Adipocyte (in vitro differentiated cells): ENCODE results near the gene IL1RAPL2.

Source experiments
- DNase-seq: peaks from one replicate; pipeline ENCODE4 v3.0.0-alpha.2; 2015; ENCODE audit warnings: low read depth
- H3K27me3 ChIP-seq: replicated peaks from 2 replicates; pipeline ENCODE4 v1.7.0; 2013; ENCODE audit warnings: mild to moderate bottlenecking, low read length, moderate library complexity; ENCODE audit not compliant: control insufficient read depth, insufficient read depth
- H3K36me3 ChIP-seq: 2 replicates; pipeline ENCODE4 v1.7.0; 2013; ENCODE audit warnings: low read length, mild to moderate bottlenecking, moderate library complexity; ENCODE audit not compliant: control insufficient read depth, insufficient read depth, severe bottlenecking
- H3K4me1 ChIP-seq: 2 replicates; pipeline ENCODE4 v1.7.0; 2013; ENCODE audit warnings: mild to moderate bottlenecking, low read length, moderate library complexity; ENCODE audit not compliant: control insufficient read depth, insufficient read depth
- H3K4me3 ChIP-seq: 2 replicates; pipeline ENCODE4 v1.7.0; 2013; ENCODE audit warnings: mild to moderate bottlenecking, low read length, moderate library complexity
- H3K9ac ChIP-seq: 2 replicates; pipeline ENCODE4 v1.7.0; 2013; ENCODE audit warnings: mild to moderate bottlenecking, low read length, moderate library complexity
- H3K9me3 ChIP-seq: 2 replicates; pipeline ENCODE4 v1.7.0; 2013; ENCODE audit warnings: mild to moderate bottlenecking, low read length, moderate library complexity; ENCODE audit not compliant: control insufficient read depth

The IL1RAPL2 gene

GRCh38 chrX:105609530-105609929, 1043.5 kb downstream of the IL1RAPL2 start:
- Histone ChIP-seq H3K36me3 (no peaks in the 10 kb centered on the region), H3K4me3 (no peak overlapping the region), H3K27me3 (peaks cover 4% of the 10 kb centered on the region), H3K9ac (no peak overlapping the region), H3K9me3 (peaks cover 19% of the 10 kb centered on the region), H3K4me1 (no peaks in the 10 kb centered on the region)
- DNase-seq: no peak

DNA sequence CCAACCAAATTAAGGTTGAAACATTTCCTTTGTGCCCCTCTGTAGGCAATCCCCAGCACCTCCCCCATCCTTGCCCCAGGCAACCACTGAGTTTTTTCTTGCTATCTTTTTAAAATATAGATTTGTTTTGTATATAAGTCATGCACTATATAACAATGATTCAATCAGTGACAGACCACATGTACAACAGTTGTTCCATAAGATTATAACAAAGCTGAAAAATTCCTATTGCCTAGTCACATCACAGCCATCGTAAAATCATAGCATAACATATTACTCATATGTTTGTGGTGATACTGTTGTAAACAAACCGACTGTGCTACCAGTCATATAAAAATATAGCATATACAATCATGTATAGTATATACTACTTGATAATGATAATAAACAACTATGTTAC, 1044.4 kb downstream of the IL1RAPL2 start:
- Histone ChIP-seq H3K9ac (no peak overlapping the region), H3K4me1 (no peaks in the 10 kb centered on the region), H3K27me3 (peaks cover 4% of the 10 kb centered on the region), H3K36me3 (no peaks in the 10 kb centered on the region), H3K4me3 (no peak overlapping the region), H3K9me3 (peaks cover 12% of the 10 kb centered on the region)
- peak; percentile 21 for DNase-seq

GRCh38 chrX:105618393-105619101, 1052.5 kb downstream of the IL1RAPL2 start:
- H3K27me3 ChIP-seq: peaks cover 6% of the 10 kb centered on the region
- no peak for DNase-seq
- no peak overlapping the region for H3K4me3 ChIP-seq
- H3K9ac ChIP-seq: no peak overlapping the region
- no peaks in the 10 kb centered on the region for H3K36me3 ChIP-seq
- no peaks in the 10 kb centered on the region for H3K4me1 ChIP-seq
- peaks cover 4% of the 10 kb centered on the region for H3K9me3 ChIP-seq

DNA sequence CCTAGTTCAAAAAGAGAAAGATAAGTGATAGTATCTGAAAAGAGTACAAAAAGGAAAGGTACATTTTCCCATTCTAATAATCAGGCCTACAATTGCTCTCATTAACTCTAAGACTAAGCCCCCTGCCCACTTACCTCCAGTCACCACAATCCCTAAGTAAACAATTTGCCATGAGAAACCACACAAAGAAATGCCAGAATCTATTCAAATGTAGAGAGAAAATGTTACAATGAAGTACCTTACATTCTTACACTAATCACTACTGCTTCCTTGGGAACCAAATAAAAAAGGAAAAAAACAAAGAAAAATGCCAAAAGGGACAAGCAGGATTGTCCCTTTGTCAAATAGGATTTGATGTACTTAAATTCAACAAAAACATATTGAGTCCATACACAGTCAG, 1068.2 kb downstream of the IL1RAPL2 start:
- H3K27me3 ChIP-seq: peaks cover 31% of the 10 kb centered on the region
- peaks cover 7% of the 10 kb centered on the region for H3K9me3 ChIP-seq
- no peak overlapping the region for H3K9ac ChIP-seq
- H3K4me1 ChIP-seq: no peaks in the 10 kb centered on the region
- no peak overlapping the region for H3K4me3 ChIP-seq
- no peaks in the 10 kb centered on the region for H3K36me3 ChIP-seq
- no peak for DNase-seq

- DNase-seq: no peak
- Histone ChIP-seq H3K9ac (no peak overlapping the region), H3K4me1 (no peaks in the 10 kb centered on the region), H3K4me3 (no peak overlapping the region), H3K9me3 (peaks cover 7% of the 10 kb centered on the region), H3K27me3 (peaks cover 27% of the 10 kb centered on the region), H3K36me3 (no peaks in the 10 kb centered on the region)
These were observed 1069.8 kb downstream of the IL1RAPL2 start for GRCh38 chrX:105635794-105636193.

GRCh38 chrX:105636667-105637066, 1070.7 kb downstream of the IL1RAPL2 start:
- Histone ChIP-seq H3K9ac (no peak overlapping the region), H3K36me3 (no peaks in the 10 kb centered on the region), H3K4me1 (no peaks in the 10 kb centered on the region), H3K4me3 (no peak overlapping the region), H3K9me3 (peaks cover 7% of the 10 kb centered on the region), H3K27me3 (peaks cover 27% of the 10 kb centered on the region)
- peak; percentile 38 for DNase-seq

GRCh38 chrX:105645667-105646357, 1079.8 kb downstream of the IL1RAPL2 start:
- no peaks in the 10 kb centered on the region for H3K9me3 ChIP-seq
- peaks cover 2% of the 10 kb centered on the region for H3K4me1 ChIP-seq
- H3K36me3 ChIP-seq: no peaks in the 10 kb centered on the region
- no peak overlapping the region for H3K9ac ChIP-seq
- peak; percentile 20 for DNase-seq
- no peak overlapping the region for H3K4me3 ChIP-seq
- peaks cover 25% of the 10 kb centered on the region for H3K27me3 ChIP-seq

GRCh38 chrX:105646592-105647372, 1080.8 kb downstream of the IL1RAPL2 start:
- Histone ChIP-seq H3K9me3 (no peaks in the 10 kb centered on the region), H3K9ac (no peak overlapping the region), H3K4me1 (peaks cover 2% of the 10 kb centered on the region), H3K27me3 (peaks cover 18% of the 10 kb centered on the region), H3K36me3 (no peaks in the 10 kb centered on the region), H3K4me3 (no peak overlapping the region)
- DNase-seq: no peak

DNA sequence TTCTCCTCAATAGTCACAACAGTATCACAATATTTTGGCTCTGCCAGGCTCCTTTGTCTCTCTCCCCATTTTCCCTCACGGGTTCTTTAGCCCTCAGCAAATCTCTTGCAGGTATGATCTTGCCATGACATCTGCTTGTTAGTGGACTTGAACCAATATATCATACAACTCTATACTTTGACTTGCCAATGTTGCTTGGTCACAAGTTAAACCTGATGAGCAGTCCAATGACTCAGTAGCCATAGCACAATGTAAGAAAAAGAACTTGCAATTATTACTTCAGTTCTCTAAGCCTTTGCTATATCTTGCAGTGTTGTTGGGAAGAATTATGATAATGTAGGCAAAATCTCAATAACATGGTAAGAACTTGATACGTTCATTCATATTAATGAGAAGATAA, 1081.8 kb downstream of the IL1RAPL2 start:
- no peaks in the 10 kb centered on the region for H3K9me3 ChIP-seq
- no peak overlapping the region for H3K4me3 ChIP-seq
- no peak overlapping the region for H3K9ac ChIP-seq
- peaks cover 13% of the 10 kb centered on the region for H3K27me3 ChIP-seq
- no peaks in the 10 kb centered on the region for H3K36me3 ChIP-seq
- H3K4me1 ChIP-seq: peaks cover 2% of the 10 kb centered on the region
- DNase-seq: no peak

DNA sequence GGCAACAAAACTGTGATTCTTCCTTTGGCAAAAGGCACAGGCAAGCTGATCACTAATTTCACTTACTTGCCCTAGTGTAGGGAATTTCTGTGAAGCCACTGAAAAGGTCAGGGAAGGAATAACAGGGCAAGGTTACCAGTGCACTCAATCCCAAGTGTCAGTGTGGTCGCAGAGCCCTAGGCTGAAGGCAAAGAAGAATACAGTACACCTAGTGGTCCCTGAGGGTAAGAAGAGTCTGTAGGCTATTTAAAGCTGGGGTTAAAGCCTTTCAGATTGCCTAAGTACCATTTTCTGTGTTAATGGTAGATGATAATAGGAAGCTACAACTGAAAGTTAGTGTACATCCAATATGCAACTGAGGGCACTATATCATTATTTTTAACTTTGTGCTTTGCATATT, 1082.7 kb downstream of the IL1RAPL2 start:
- Histone ChIP-seq H3K4me3 (no peak overlapping the region), H3K9me3 (no peaks in the 10 kb centered on the region), H3K9ac (no peak overlapping the region), H3K27me3 (peaks cover 13% of the 10 kb centered on the region), H3K4me1 (peaks cover 2% of the 10 kb centered on the region), H3K36me3 (no peaks in the 10 kb centered on the region)
- no peak for DNase-seq

- Histone ChIP-seq H3K9me3 (no peaks in the 10 kb centered on the region), H3K36me3 (no peaks in the 10 kb centered on the region)
- DNase-seq: no peak
These were observed 1084.6 kb downstream of the IL1RAPL2 start for GRCh38 chrX:105650577-105650976.

More at GRCh38 chrX:105650577-105650976, 1084.6 kb downstream of the IL1RAPL2 start:
- Histone ChIP-seq H3K4me3 (no peak overlapping the region), H3K9ac (no peak overlapping the region), H3K27me3 (peaks cover 9% of the 10 kb centered on the region), H3K4me1 (peaks cover 2% of the 10 kb centered on the region)
